ENCODE results near the gene GPANK1.

The GPANK1 gene

DNA sequence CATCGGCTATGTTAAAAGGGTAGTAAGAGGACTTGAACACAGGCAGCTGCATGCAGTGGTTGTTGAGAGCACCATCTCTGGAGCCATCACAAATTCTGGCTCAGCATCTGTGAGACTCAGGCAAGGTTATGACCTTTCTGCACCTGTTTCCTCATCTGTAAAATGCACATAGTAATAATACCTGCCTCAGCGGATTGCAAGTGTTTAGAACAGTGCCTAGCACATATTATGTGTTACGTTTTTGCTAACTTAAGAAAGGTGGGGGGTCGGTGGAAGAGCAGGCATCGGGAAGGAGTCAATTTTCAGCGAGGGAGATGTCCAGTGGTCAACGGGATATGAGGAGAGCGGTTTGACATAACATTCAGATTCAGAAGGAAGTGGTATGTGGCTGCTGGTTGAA is 13.2 kb upstream of the GPANK1 start:
- no CpG with 5 or more reads among the region's 8 CpGs for WGBS (ENCODE audit: insufficient coverage, insufficient read length)
- no peak overlapping the region for H3K4me3 ChIP-seq (ENCODE audit: low read length)

DNA sequence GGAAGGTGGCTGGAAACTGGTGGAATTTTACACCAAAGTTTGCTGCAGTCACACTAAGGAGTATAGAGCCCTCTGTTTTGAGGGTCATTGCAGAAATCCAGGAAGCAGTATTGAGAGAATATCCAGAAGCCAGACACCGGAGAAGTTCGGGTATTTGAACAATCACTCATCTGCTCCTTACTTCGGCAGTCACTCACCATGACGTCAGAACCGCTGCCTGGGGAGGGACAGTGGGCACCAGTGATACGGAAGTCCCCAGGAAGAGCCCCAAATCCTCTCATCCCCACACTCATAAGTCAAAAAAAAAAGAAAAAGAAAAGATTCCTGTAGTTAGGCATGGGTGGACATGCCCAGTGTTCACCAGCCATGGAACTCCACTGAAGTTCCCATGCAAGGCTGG is 12.1 kb upstream of the GPANK1 start:
- no peak for DNase-seq (ENCODE audit: low read depth, low spot score)
- Histone ChIP-seq H3K4me1 (ENCODE audit: control insufficient read depth, insufficient read depth, low read length) (no peaks in the 10 kb centered on the region), H3K4me3 (ENCODE audit: low read length) (no peak overlapping the region), H3K27me3 (ENCODE audit: control insufficient read depth, insufficient read depth, low read length) (peaks cover 2% of the 10 kb centered on the region; the same call in 1 of the 2 replicates), H3K9me3 (ENCODE audit: control insufficient read depth, insufficient read depth, low read length) (no peaks in the 10 kb centered on the region), H3K27ac (ENCODE audit: low read length) (no peak overlapping the region), H3K36me3 (ENCODE audit: control insufficient read depth, insufficient read depth, low read length) (peaks cover 3% of the 10 kb centered on the region)
- WGBS (ENCODE audit: insufficient coverage, insufficient read length), result no CpG with 5 or more reads among the region's 6 CpGs

More for the DNA sequence above, 13.2 kb upstream of the GPANK1 start:
- H3K4me1 ChIP-seq (ENCODE audit: control insufficient read depth, insufficient read depth, low read length), result no peaks in the 10 kb centered on the region
- no peak overlapping the region for H3K27ac ChIP-seq (ENCODE audit: low read length)
- no peak for DNase-seq (ENCODE audit: low read depth, low spot score)
- H3K9me3 ChIP-seq (ENCODE audit: control insufficient read depth, insufficient read depth, low read length), result no peaks in the 10 kb centered on the region
- H3K36me3 ChIP-seq (ENCODE audit: control insufficient read depth, insufficient read depth, low read length), result no peaks in the 10 kb centered on the region
- H3K27me3 ChIP-seq (ENCODE audit: control insufficient read depth, insufficient read depth, low read length), result peaks cover 2% of the 10 kb centered on the region; the same call in 1 of the 2 replicates

DNA sequence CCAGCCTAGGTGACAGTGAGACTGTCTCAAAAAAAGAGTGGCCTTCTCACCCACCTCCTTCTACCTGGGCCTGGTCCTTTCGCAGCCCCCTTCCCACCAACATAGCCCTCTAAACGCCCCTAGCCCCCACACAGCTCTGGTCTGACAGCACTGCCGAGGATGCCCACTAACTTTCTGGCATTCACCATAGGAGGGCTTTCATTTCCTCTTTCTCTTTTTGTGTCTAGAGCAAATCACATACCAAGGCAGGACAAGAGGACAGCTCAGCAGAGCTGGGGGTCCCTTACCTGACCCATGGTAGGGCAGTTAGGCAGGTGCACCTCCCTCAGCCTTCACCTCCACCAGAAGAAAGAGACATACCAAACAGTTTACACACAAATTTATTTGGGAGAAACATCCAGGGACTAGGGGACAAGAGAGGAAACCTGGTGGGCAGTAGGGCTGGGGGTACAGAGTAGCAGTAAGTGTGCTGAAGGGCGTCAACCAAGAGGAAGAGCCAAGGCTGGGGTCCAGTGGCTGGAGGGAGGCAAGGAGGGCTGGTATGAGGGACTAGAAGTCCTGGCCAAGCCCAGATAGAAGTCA is 11.6 kb upstream of the GPANK1 start:
- H3K27me3 ChIP-seq (ENCODE audit: control insufficient read depth, insufficient read depth, low read length), result 0 out of 2 replicates have a peak, but pooled peaks cover under 1% of the 10 kb centered on the region
- H3K9me3 ChIP-seq (ENCODE audit: control insufficient read depth, insufficient read depth, low read length), result no peaks in the 10 kb centered on the region
- no CpG with 5 or more reads among the region's 4 CpGs for WGBS (ENCODE audit: insufficient coverage, insufficient read length)
- no peaks in the 10 kb centered on the region for H3K4me1 ChIP-seq (ENCODE audit: control insufficient read depth, insufficient read depth, low read length)
- H3K36me3 ChIP-seq (ENCODE audit: control insufficient read depth, insufficient read depth, low read length), result peaks cover 6% of the 10 kb centered on the region
- DNase-seq (ENCODE audit: low read depth, low spot score), result no peak
- H3K4me3 ChIP-seq (ENCODE audit: low read length), result no peak overlapping the region
- H3K27ac ChIP-seq (ENCODE audit: low read length), result no peak overlapping the region

DNA sequence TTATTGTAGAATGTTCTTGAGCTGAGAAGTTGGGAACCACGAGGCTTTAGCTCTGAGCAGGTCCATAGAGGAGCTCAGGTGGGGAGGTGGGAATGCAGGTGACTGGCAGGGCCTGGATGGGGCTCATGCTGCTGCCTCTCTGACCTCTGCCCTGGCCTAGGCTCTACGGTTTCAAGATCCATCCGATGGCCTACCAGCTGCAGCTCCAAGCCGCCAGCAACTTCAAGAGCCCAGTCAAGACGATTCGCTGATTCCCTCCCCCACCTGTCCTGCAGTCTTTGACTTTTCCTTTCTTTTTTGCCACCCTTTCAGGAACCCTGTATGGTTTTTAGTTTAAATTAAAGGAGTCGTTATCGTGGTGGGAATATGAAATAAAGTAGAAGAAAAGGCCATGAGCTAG is 4.9 kb upstream of the GPANK1 start, which contains the start of gene LY6G5B:
Gene LY6G5B (plus strand): TSS at position 301 of the 400 bp plus-strand sequence. CDS start 975 bp downstream, outside the sequence.
- H3K9me3 ChIP-seq (ENCODE audit: control insufficient read depth, insufficient read depth, low read length), result no peaks in the 10 kb centered on the region
- no peak within 1 kb of the TSS for H3K4me3 ChIP-seq (ENCODE audit: low read length)
- no peaks in the 10 kb centered on the region for H3K27me3 ChIP-seq (ENCODE audit: control insufficient read depth, insufficient read depth, low read length)
- no peak for DNase-seq (ENCODE audit: low read depth, low spot score)
- H3K4me1 ChIP-seq (ENCODE audit: control insufficient read depth, insufficient read depth, low read length), result peaks cover 2% of the 10 kb centered on the region; the same call in 1 of the 2 replicates
- 100% methylated on average over 2 of the region's 8 CpGs for WGBS (ENCODE audit: insufficient coverage, insufficient read length)
- H3K27ac ChIP-seq (ENCODE audit: low read length), result no peak within 1 kb of the TSS
- H3K36me3 ChIP-seq (ENCODE audit: control insufficient read depth, insufficient read depth, low read length), result peaks cover 35% of the 10 kb centered on the region

DNA sequence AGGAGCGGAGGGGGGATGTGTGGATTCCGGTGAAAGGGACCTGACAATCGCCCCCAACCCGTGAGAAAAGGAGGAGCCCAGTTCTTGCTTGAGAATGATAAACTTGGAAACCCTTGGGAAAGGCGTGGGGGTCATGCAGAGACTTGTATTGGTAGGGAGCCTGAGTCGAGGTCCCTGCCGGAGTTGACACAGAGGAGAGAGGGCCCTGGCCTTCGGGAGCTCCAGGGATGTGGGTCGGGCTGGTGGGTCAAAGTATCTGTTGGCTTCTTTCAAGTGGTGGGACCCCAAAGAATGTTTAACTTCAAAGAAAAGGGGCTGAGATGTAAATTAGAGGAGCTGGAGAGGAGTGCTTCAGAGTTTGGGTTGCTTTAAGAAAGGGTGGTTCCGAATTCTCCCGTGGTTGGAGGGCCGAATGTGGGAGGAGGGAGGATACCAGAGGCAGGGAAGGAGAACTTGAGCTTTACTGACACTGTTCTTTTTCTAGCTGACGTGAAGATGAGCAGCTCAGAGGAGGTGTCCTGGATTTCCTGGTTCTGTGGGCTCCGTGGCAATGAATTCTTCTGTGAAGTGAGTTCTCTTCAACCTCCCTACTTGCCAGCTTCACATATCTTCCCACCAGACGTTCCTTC is 1.7 kb upstream of the GPANK1 start:
- Histone ChIP-seq H3K4me3 (ENCODE audit: low read length) (peak overlapping the region; percentile 98), H3K27ac (ENCODE audit: low read length) (no peak overlapping the region), H3K36me3 (ENCODE audit: control insufficient read depth, insufficient read depth, low read length) (peaks cover 35% of the 10 kb centered on the region), H3K27me3 (ENCODE audit: control insufficient read depth, insufficient read depth, low read length) (no peaks in the 10 kb centered on the region), H3K4me1 (ENCODE audit: control insufficient read depth, insufficient read depth, low read length) (peaks cover 2% of the 10 kb centered on the region; the same call in 1 of the 2 replicates), H3K9me3 (ENCODE audit: control insufficient read depth, insufficient read depth, low read length) (no peaks in the 10 kb centered on the region)
- DNase-seq (ENCODE audit: low read depth, low spot score), result no peak
- no CpG with 5 or more reads among the region's 15 CpGs for WGBS (ENCODE audit: insufficient coverage, insufficient read length)

DNA sequence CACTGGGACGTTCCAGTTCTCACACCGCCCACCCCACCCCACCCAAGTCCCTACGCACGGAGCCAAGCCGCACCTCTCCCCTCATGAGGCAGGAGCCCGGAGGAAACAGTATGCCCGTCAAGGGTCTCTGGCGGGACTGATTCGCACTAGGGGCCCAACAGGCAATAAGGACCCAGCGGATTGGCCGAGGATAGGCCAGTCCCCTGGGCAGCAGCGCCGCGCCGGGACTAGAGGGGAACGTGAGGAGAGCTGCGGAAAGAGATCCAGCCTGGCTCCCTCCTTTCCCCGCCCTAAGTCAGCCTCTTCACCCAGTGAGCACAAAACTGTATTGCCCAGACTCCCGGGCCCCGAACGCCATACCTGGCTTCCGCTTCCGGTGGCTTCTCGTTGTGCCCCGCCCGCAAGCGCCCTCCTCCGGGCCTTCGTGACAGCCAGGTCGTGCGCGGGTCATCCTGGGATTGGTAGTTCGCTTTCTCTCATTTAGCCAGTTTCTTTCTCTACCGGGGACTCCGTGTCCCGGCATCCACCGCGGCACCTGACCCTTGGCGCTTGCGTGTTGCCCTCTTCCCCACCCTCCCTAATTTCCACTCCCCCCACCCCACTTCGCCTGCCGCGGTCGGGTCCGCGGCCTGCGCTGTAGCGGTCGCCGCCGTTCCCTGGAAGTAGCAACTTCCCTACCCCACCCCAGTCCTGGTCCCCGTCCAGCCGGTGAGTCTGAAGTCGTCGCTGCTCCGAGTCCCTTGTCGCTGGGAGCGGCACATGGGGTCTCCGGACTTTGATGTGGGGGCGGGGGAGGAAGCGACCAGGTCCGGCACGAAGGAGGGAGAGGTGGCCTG is 922 bp upstream of the GPANK1 start, which contains the start of gene CSNK2B:
Gene CSNK2B (plus strand): TSS at position 580 of the 836 bp plus-strand sequence. CDS start 752 bp downstream, outside the sequence.
- Histone ChIP-seq H3K4me1 (ENCODE audit: control insufficient read depth, insufficient read depth, low read length) (peaks cover 2% of the 10 kb centered on the region; the same call in 1 of the 2 replicates), H3K27me3 (ENCODE audit: control insufficient read depth, insufficient read depth, low read length) (no peaks in the 10 kb centered on the region), H3K9me3 (ENCODE audit: control insufficient read depth, insufficient read depth, low read length) (no peaks in the 10 kb centered on the region), H3K27ac (ENCODE audit: low read length) (no peak within 1 kb of the TSS), H3K36me3 (ENCODE audit: control insufficient read depth, insufficient read depth, low read length) (peaks cover 30% of the 10 kb centered on the region), H3K4me3 (ENCODE audit: low read length) (peak within 1 kb of the TSS; percentile 98)
- no CpG with 5 or more reads among the region's 63 CpGs for WGBS (ENCODE audit: insufficient coverage, insufficient read length)
- peak; percentile 95 for DNase-seq (ENCODE audit: low read depth, low spot score)

DNA sequence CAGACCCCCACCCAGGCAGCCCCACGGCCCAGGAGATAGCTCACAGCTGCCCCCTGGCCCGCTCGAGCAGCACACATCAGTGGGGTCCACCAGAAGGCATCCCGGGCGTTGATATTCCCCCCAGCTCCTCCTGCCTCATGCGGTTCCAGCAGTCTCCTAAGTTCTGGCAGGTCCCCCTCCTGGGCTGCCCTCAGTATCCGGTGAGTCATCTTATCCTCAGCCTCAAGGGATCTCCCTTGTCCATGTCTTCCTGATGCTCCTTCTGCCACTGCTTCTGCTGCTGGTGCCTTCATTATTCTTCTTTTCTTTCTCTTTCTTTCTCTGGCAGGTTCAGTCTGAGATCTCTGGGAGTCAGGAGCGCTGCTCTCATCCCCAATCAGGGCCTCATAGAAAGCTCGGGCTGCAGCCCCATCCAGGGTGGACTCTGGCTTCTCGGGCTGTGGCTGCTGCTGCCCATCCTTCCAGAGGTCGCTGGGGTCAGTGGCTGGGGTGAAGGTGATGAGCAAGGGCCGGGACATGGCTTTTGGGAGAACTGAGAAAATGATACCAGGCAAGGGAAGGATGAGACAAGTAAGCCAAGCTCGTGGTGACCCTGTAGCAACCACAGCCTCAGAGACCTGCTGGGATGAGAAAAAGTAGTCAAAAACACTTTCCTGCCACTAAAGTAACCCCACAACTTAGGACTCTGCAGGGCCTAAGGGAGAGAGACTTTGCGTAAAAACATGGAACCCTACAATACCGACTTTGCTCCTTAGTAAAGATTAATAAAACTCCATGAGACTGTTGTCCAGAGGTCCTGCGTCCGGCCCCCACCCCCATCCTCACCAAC is 622 bp downstream of the GPANK1 start:
- no peak for DNase-seq (ENCODE audit: low read depth, low spot score)
- Histone ChIP-seq H3K4me3 (ENCODE audit: low read length) (peak overlapping the region; percentile 98; the same call in 1 of the 2 replicates), H3K36me3 (ENCODE audit: control insufficient read depth, insufficient read depth, low read length) (peaks cover 18% of the 10 kb centered on the region), H3K4me1 (ENCODE audit: control insufficient read depth, insufficient read depth, low read length) (peaks cover 4% of the 10 kb centered on the region; the same call in 1 of the 2 replicates), H3K9me3 (ENCODE audit: control insufficient read depth, insufficient read depth, low read length) (no peaks in the 10 kb centered on the region), H3K27ac (ENCODE audit: low read length) (no peak overlapping the region), H3K27me3 (ENCODE audit: control insufficient read depth, insufficient read depth, low read length) (no peaks in the 10 kb centered on the region)
- WGBS (ENCODE audit: insufficient coverage, insufficient read length), result no CpG with 5 or more reads among the region's 17 CpGs

DNA sequence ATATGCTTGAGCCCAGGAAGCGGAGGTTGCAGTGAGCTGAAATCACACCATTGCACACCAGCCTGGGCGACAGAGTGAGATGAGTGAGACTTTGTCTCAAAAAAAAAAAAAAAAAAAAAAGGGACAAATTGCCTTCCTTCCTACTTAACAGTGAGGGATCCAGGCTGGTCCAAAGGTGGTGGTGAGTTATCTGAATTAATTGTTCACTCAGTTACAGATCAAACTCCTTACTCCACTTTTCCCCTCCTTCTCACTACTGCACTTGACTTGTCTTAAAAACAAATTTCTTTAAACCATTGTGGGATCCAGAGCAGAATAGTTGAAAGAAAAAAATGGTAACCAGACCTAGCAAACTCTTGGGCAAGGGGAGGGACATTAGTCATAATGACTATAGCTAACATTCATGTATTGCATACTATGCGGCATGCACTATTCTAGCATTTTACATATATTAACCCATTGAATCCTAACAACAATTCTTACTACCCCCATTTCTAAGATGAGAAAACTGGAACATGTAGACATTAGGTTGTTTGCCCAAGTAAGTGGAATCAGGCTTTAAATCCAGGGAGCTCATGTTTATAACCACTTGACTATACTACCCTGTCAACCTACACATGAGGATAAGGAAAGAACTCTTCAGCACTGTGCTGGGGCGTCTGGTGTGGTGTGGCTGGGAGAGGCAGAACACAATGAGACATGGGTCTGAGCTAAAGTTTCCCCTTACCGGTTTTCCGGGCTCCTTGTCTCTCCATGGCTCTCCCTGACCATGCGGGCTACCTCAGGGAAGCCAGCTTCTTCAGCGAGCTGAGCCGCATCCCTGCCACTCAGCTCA is 1.5 kb downstream of the GPANK1 start:
- Histone ChIP-seq H3K9me3 (ENCODE audit: control insufficient read depth, insufficient read depth, low read length) (no peaks in the 10 kb centered on the region), H3K36me3 (ENCODE audit: control insufficient read depth, insufficient read depth, low read length) (peaks cover 11% of the 10 kb centered on the region; the same call in 1 of the 2 replicates), H3K4me1 (ENCODE audit: control insufficient read depth, insufficient read depth, low read length) (peaks cover 4% of the 10 kb centered on the region; the same call in 1 of the 2 replicates), H3K4me3 (ENCODE audit: low read length) (no peak overlapping the region; the same call in 1 of the 2 replicates), H3K27me3 (ENCODE audit: control insufficient read depth, insufficient read depth, low read length) (no peaks in the 10 kb centered on the region), H3K27ac (ENCODE audit: low read length) (no peak overlapping the region)
- WGBS (ENCODE audit: insufficient coverage, insufficient read length), result no CpG with 5 or more reads among the region's 9 CpGs
- DNase-seq (ENCODE audit: low read depth, low spot score), result no peak

DNA sequence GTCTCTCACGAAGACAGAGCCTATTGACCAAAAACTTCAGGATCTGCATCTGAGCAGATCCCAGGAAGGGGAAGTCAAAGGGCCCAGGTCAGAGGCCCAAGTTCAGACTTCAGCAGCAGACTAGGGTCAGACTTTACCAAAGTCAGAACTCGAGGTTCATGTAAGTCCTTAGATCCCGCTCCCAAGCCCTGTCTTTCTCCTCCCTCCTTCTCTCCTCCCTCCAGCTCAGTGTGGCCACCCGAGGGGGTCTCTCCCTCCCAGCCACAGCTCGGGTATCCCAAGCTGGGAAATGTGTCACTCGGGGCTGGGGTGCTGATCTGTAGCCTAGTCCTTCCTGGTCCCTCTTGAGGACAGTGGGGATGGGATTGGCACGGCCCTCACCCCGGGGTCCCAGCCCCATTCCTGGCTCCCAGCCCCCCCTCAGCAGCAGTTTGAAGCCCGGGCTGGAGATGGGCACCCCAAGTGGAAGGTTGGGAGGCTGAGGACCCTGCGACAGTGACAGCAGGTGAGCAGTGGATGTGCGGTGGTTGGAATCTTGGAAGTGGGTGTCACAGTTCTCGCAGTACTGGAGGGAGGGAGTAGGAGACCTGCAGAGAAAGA is 2.6 kb downstream of the GPANK1 start:
- Histone ChIP-seq H3K9me3 (ENCODE audit: control insufficient read depth, insufficient read depth, low read length) (no peaks in the 10 kb centered on the region), H3K36me3 (ENCODE audit: control insufficient read depth, insufficient read depth, low read length) (0 out of 2 replicates have a peak, but pooled peaks cover 7% of the 10 kb centered on the region), H3K4me1 (ENCODE audit: control insufficient read depth, insufficient read depth, low read length) (peaks cover 4% of the 10 kb centered on the region; the same call in 1 of the 2 replicates), H3K4me3 (ENCODE audit: low read length) (no peak overlapping the region), H3K27me3 (ENCODE audit: control insufficient read depth, insufficient read depth, low read length) (no peaks in the 10 kb centered on the region), H3K27ac (ENCODE audit: low read length) (no peak overlapping the region)
- no CpG with 5 or more reads among the region's 12 CpGs for WGBS (ENCODE audit: insufficient coverage, insufficient read length)
- DNase-seq (ENCODE audit: low read depth, low spot score), result no peak
